ENCODE data around the gene ORMDL3.
A peak's percentile ranks its signal among the peaks of the same experiment; 100 is the strongest.

ORMDL3 gene, protein sequence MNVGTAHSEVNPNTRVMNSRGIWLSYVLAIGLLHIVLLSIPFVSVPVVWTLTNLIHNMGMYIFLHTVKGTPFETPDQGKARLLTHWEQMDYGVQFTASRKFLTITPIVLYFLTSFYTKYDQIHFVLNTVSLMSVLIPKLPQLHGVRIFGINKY

GRCh38 chr17:39927101-39927928, at the start of gene ORMDL3, which contains the start of gene LRRC3C:
Gene ORMDL3, minus strand, starts transcription at chr17:39927601. Its CDS starts 3,398 bp downstream, at chr17:39924203.
Gene LRRC3C, plus strand, starts transcription at chr17:39927732. Its CDS starts 13,792 bp downstream, at chr17:39941524.
- peak; percentile 85 for DNase-seq

GRCh38 chr17:39975801-39976200, 48.4 kb upstream of the ORMDL3 start:
- no peak for DNase-seq

DNA sequence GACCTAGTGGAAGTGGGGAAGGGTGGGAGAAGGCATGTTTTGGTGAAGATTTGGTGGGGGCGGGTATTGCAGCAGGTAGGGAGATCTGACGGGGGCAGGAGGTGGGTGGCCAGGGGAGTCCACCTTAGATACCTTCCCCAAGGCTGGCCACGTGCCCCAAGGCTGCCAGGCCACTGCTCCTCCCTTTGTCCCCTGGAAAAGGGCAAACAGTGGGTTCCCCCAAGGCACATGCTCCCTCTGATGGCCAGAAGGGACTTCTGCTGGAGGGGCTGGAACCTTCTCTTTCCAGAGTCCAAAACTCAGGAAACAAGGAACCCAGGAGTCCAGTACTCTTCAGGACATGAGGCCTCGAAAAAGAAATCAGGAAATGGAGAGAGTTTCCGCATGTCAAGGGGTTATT, 47.0 kb upstream of the ORMDL3 start:
- DNase-seq: no peak

DNA sequence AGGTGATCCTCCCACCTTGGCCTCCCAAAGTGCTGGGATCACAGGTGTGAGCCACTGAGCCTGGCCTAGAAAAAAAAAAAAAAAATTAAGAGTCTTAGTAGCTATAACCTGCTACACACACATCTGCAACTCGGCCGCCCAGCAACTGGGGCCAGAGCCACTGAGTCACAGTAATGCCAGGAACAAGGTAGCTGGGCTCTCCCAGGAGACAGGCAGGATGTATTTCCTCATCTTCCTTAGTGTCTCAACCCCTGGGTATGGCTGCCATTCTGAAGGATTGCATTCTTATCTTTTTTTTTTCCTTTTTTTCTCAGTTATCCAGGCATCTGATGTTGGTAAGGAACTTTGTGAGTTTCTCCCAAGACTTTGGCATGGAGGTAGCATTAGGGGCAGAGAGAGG, 46.1 kb upstream of the ORMDL3 start:
- DNase-seq: no peak

DNA sequence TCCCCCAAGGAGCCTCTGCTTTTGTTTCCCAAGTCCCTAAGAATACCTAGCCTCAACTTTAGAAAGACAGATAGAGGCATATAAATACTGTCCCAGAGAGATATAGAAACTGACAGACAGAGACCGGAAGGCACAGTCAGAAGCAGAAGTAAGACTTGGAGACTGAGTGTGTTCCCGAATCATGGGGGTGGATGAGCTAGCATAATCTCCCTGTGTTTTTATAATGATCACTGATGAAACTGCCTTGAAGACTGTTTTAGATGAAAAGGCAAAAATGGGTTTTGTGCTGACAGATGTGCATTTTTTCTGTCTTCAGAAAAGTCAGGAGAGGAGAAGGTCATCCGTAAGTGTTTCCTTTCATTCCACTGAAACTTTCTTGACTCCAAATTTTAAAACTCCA, 44.9 kb upstream of the ORMDL3 start:
- no peak for DNase-seq

DNA sequence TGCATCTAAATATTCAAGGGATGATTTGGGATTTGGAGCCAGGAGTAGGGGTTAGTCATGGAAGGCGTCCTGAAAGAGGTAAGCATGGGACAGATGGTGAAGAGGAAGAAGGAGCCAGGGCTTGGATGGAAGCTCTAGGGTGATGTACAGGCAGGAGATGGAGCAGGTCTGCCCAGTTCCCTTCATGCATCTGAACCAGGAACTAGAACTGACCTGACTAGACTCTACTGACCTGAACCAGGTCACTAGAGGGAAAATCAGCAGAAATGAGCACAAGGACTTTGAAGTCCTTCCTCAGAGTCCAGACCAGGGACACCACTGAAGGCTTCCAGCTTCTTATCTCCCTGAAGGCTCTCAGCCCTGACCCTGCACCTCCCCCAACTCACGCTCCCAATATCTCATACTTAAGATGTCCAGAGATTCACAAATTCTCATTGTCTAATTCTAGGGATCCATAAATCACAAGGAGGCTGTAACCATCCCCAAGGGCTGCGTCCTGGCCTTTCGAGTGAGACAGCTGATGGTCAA, 43.7 kb upstream of the ORMDL3 start:
- no peak for DNase-seq

- no peak for DNase-seq
Observed at GRCh38 chr17:39970157-39970692, 42.8 kb upstream of the ORMDL3 start.

DNA sequence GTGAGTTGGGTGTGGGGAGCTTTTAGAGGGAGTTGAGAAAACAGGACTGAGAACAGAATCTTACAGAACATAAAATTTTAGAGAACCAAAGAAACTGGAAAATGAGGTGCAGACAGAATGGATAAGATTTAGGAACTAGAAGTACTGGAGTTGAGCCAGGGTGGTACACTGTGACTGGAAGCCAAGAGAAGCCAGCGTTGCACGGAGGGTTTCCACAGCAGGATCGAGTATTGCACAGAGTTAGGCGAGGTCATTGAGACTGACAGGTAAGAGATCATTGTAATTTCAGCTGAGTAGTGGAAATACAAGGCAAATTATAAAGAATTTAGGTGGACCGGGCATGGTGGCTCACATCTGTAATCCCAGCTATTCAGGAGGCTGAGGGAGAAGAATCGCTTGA, 42.0 kb upstream of the ORMDL3 start:
- DNase-seq: no peak

- DNase-seq: no peak
Observed at GRCh38 chr17:39968761-39969160, 41.4 kb upstream of the ORMDL3 start.

DNA sequence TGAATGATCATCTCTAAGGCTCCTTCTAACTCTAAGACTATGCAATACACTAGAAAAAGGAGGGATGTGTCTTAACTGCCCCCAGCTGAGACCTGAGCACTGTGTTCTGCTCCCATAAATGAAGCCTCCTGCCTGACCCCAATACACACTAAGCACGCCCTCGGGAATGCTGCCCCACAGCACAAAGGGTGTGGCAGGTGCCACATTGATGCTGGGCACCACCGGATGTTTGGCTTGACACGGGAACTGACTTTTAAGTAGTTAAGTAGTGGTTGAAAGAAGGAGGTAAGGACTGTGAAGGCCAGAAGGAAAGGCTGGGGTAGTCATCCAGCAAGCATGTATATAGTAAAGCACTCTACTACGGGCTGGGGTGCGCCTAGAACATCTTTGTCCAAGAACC, 39.4 kb upstream of the ORMDL3 start:
- DNase-seq: no peak

DNA sequence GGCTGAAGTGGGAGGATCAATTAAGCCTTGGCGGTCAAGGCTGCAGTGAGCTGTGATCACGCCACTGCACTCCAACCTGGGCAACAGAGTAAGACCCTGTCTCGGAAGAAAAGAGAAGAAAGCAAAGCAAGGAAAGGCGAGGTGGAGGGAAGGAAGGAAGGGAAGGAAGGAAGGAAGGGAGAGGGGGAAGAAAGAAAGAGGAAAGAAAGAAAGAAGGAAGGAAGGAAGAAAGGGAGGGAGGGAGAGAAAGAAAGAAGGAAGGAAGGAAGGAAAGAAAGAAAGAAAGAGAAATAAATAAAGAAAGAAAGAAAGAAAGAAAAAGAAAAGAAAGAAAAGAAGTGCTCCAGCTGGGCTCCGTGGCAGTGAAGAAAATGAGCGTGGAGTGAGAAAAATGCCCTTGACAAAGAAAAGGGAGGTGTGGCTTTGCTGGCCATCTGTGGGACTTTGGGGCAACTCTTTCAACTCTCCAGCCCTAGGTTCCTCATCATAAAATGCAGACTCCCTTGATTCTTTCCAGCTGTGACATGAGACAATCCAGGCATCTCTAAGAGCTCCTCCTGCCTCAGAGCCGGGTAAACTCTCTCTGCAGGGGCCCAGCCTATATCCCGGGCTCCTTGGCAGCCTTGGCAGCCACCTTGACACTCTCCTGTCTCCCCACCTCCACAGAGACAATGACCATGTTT, 37.8 kb upstream of the ORMDL3 start:
- DNase-seq: no peak

DNA sequence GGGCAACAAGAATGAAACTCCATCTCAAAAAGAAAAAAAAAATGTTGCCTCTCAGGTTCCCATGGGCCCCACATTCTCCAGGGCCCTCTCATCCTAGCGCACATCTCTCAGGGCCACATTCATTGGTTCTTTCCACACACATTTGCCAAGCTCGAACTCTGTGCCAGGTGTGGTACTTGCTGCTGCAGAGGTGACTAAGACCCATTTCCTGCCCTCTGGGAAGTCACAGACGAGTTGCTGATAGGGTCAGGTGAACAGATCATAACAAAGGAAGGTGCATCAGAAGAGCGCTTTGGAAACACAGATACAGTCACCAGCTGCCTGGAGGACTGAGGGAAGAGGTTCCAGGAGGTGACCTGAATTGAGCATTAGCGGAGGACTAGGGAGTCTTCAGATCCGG, 36.4 kb upstream of the ORMDL3 start:
- DNase-seq: no peak

- DNase-seq: no peak
Observed at GRCh38 chr17:39962642-39963220, 35.3 kb upstream of the ORMDL3 start, which contains the start of gene GSDMA. Gene GSDMA, plus strand, starts transcription at chr17:39963004. Its CDS starts 2,684 bp downstream, at chr17:39965688.

GRCh38 chr17:39960524-39961041, 33.2 kb upstream of the ORMDL3 start:
- no peak for DNase-seq

- no peak for DNase-seq
Observed at GRCh38 chr17:39955726-39956225, 28.4 kb upstream of the ORMDL3 start.

DNA sequence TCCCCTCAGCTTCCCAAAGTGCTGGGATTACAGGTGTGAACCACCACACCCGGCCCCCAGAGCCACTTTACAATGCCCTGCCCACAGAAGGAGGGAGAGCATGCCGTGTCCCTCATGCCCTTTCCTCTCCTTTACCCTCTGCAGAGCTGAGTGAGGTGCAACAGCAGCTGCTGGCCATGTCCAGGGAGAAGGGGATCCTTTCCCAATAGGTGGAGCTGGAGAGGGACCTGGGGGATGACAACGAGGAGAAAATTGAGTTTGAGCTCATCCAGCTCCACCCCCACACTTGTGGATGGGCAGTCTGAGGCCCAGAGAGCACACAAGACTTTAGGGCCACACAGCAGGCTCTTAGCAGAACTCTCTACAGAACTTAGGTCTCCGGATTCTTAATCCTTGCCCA, 27.5 kb upstream of the ORMDL3 start:
- no peak for DNase-seq

- no peak for DNase-seq
Observed at GRCh38 chr17:39953471-39953888, 26.1 kb upstream of the ORMDL3 start.

- peak; percentile 90 for DNase-seq
Observed at GRCh38 chr17:39952680-39953470, 25.5 kb upstream of the ORMDL3 start.

GRCh38 chr17:39951924-39952679, 24.7 kb upstream of the ORMDL3 start:
- DNase-seq: no peak

- DNase-seq: no peak
Observed at GRCh38 chr17:39950871-39951348, 23.5 kb upstream of the ORMDL3 start.

DNA sequence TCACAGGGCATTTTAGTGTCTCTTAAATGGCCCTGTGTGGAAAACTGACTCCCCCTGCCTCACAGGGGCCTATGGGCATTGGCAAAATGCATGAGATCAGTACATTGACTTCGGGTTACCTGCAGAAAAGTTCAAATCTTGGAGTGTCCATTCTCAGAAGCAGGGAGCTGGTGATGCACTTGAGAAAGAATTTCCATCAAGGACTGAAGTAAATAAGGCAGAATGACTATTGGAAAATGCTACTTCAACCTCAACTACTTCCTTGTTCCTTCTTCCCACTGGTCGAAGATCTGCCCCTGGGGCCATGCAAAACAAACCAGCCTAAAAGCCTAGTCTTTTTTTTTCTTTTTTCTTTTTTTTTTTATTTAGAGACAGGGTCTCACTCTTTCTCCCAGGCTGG, 21.6 kb upstream of the ORMDL3 start:
- DNase-seq: no peak
